GM19467 (cell line): ENCODE data around the gene GRM1.

Experiments used
- ATAC-seq: cut with Tn5 transposase; IDR thresholded peaks from one replicate; pipeline ENCODE4 v1.9.1; 2021; ENCODE audit warnings: mild to moderate bottlenecking, moderate library complexity; ENCODE audit not compliant: unreplicated experiment

GRM1 gene

GRCh38 chr6:146095481-146095880 lies 66.6 kb downstream of the GRM1 start:
- ATAC-seq: no peak

- no peak for ATAC-seq
These were observed 68.7 kb downstream of the GRM1 start for GRCh38 chr6:146097586-146097985.

- no peak for ATAC-seq
These were observed 71.9 kb downstream of the GRM1 start for GRCh38 chr6:146100776-146101175.

GRCh38 chr6:146103416-146104072 lies 74.7 kb downstream of the GRM1 start:
- ATAC-seq: no peak

- no peak for ATAC-seq
These were observed 77.7 kb downstream of the GRM1 start for GRCh38 chr6:146106532-146106931.

GRCh38 chr6:146110990-146111389 lies 82.1 kb downstream of the GRM1 start:
- no peak for ATAC-seq

GRCh38 chr6:146111881-146112450 lies 83.1 kb downstream of the GRM1 start:
- ATAC-seq: no peak

GRCh38 chr6:146113084-146113623 lies 84.3 kb downstream of the GRM1 start:
- ATAC-seq: no peak

- no peak for ATAC-seq
These were observed 94.8 kb downstream of the GRM1 start for GRCh38 chr6:146123616-146124015.

GRCh38 chr6:146127447-146128215 lies 98.8 kb downstream of the GRM1 start:
- ATAC-seq: no peak

GRCh38 chr6:146133866-146134265 lies 105.0 kb downstream of the GRM1 start:
- ATAC-seq: no peak

- no peak for ATAC-seq
These were observed 106.3 kb downstream of the GRM1 start for GRCh38 chr6:146135167-146135566.

- no peak for ATAC-seq
These were observed 118.0 kb downstream of the GRM1 start for GRCh38 chr6:146146836-146147235.

GRCh38 chr6:146149770-146150169 lies 120.9 kb downstream of the GRM1 start:
- no peak for ATAC-seq

GRCh38 chr6:146153040-146153758 lies 124.3 kb downstream of the GRM1 start:
- ATAC-seq: peak; percentile 93

- no peak for ATAC-seq
These were observed 125.3 kb downstream of the GRM1 start for GRCh38 chr6:146154197-146154596.

- ATAC-seq: no peak
These were observed 132.8 kb downstream of the GRM1 start for GRCh38 chr6:146161664-146162063.

GRCh38 chr6:146169872-146170271 lies 141.0 kb downstream of the GRM1 start:
- no peak for ATAC-seq

GRCh38 chr6:146177785-146178184 lies 148.9 kb downstream of the GRM1 start:
- no peak for ATAC-seq

GRCh38 chr6:146183831-146184230 lies 155.0 kb downstream of the GRM1 start:
- no peak for ATAC-seq

GRCh38 chr6:146184701-146185100 lies 155.8 kb downstream of the GRM1 start:
- no peak for ATAC-seq
